ENCODE measurements around the gene FHOD3.

- TF ChIP-seq, protein P1, sequence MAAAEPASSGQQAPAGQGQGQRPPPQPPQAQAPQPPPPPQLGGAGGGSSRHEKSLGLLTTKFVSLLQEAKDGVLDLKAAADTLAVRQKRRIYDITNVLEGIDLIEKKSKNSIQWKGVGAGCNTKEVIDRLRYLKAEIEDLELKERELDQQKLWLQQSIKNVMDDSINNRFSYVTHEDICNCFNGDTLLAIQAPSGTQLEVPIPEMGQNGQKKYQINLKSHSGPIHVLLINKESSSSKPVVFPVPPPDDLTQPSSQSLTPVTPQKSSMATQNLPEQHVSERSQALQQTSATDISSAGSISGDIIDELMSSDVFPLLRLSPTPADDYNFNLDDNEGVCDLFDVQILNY (CRISPR knock-in tag; conservative IDR thresholded peaks at IDR 0.05), result no peak
- no peak for TF ChIP-seq EHMT2 (IDR thresholded peaks at IDR 0.05; ENCODE audit: borderline replicate concordance, low read depth, low read length)
- TF ChIP-seq, protein P2, sequence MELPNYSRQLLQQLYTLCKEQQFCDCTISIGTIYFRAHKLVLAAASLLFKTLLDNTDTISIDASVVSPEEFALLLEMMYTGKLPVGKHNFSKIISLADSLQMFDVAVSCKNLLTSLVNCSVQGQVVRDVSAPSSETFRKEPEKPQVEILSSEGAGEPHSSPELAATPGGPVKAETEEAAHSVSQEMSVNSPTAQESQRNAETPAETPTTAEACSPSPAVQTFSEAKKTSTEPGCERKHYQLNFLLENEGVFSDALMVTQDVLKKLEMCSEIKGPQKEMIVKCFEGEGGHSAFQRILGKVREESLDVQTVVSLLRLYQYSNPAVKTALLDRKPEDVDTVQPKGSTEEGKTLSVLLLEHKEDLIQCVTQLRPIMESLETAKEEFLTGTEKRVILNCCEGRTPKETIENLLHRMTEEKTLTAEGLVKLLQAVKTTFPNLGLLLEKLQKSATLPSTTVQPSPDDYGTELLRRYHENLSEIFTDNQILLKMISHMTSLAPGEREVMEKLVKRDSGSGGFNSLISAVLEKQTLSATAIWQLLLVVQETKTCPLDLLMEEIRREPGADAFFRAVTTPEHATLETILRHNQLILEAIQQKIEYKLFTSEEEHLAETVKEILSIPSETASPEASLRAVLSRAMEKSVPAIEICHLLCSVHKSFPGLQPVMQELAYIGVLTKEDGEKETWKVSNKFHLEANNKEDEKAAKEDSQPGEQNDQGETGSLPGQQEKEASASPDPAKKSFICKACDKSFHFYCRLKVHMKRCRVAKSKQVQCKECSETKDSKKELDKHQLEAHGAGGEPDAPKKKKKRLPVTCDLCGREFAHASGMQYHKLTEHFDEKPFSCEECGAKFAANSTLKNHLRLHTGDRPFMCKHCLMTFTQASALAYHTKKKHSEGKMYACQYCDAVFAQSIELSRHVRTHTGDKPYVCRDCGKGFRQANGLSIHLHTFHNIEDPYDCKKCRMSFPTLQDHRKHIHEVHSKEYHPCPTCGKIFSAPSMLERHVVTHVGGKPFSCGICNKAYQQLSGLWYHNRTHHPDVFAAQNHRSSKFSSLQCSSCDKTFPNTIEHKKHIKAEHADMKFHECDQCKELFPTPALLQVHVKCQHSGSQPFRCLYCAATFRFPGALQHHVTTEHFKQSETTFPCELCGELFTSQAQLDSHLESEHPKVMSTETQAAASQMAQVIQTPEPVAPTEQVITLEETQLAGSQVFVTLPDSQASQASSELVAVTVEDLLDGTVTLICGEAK (IDR thresholded peaks at IDR 0.05), result no peak
- TF ChIP-seq, protein P2 (CRISPR knock-in tag; IDR thresholded peaks at IDR 0.05), result no peak
- TF ChIP-seq ERF (CRISPR knock-in tag; IDR thresholded peaks at IDR 0.05), result no peak
- TF ChIP-seq ZBTB33 (CRISPR knock-in tag; IDR thresholded peaks at IDR 0.05), result no peak
Observed at GRCh38 chr18:36692371-36692770, 394.9 kb downstream of the FHOD3 start.

Measured in HepG2 (cell line).